GM23248 (cell line): ENCODE measurements around the gene ATP1B4.

ENCODE experiments used
- EZH2 ChIP-seq: fragments of 200-600 bp; sonication (generic); IDR thresholded peaks from 2 replicates; pipeline ENCODE4 v1.6.1; 2018; ENCODE audit warnings: antibody characterized with exemption, mild to moderate bottlenecking; ENCODE audit not compliant: insufficient read depth, poor library complexity, severe bottlenecking
- EZH2phosphoT487 ChIP-seq: fragments of 200-600 bp; sonication (generic); IDR thresholded peaks from 2 replicates; pipeline ENCODE4 v1.6.1; 2018; ENCODE audit warnings: antibody characterized with exemption, moderate library complexity, mild to moderate bottlenecking, low read depth; ENCODE audit not compliant: insufficient read depth

GRCh38 chrX:120429776-120430540 lies 68.1 kb downstream of the ATP1B4 start:
- TF ChIP-seq EZH2phosphoT487 (no peak), EZH2 (no peak)
